Tibial nerve (tissue), 4 donors: ENCODE results near the gene HDHD3. TPM values are rescaled to one million over a fixed set of nuclear protein-coding genes. Genes with fewer than 3 reads are reported as not detected.
"Not testable (repeated sequence)": the region's sequence is repeated elsewhere in the genome, so short reads cannot be mapped to it uniquely, and the experiment has no call there.

Experiments
- DNase-seq, 2 donors: peaks; one replicate each; pipeline ENCODE4 v3.0.0-alpha.2; 2019; ENCODE audit warnings: low spot score in 2 of 2
- H3K27ac ChIP-seq, 4 donors: fragments of 200-600 bp; sonication (generic) in 3 of 4; one replicate each; pipeline ENCODE4 v1.5.1; 2017 to 2019; ENCODE audit warnings: mild to moderate bottlenecking in 1 of 4
- H3K27me3 ChIP-seq, 2 donors: fragments of 200-600 bp; sonication (generic) in 1 of 2; one replicate each; pipeline versions ENCODE4 v1.5.1 to v1.6.0; 2017 to 2019
- H3K36me3 ChIP-seq, 3 donors: fragments of 200-600 bp; sonication (generic); one replicate each; pipeline ENCODE4 v1.5.1; 2018 to 2019
- H3K4me1 ChIP-seq, 4 donors: fragments of 200-600 bp; sonication (generic) in 3 of 4; one replicate each; pipeline ENCODE4 v1.5.1; 2017 to 2019
- H3K4me3 ChIP-seq, 4 donors: fragments of 200-600 bp; sonication (generic) in 3 of 4; one replicate each; pipeline ENCODE4 v1.5.1; 2017 to 2019; ENCODE audit warnings: mild to moderate bottlenecking in 1 of 4, moderate library complexity in 1 of 4
- H3K9me3 ChIP-seq, 4 donors: fragments of 200-600 bp; sonication (generic) in 3 of 4; one replicate each; pipeline ENCODE4 v1.5.1; 2017 to 2019
- EP300 ChIP-seq, 2 donors: sonication (generic); formaldehyde crosslinking; IDR thresholded peaks; one replicate each; pipeline ENCODE4 v1.6.1; 2017; ENCODE audit warnings: antibody characterized with exemption in 2 of 2, mild to moderate bottlenecking in 1 of 2
- POLR2A ChIP-seq, 2 donors: fragments of 450-650 bp; IDR thresholded peaks; one replicate each; pipeline ENCODE4 v1.6.1; 2017; ENCODE audit warnings: antibody characterized with exemption in 2 of 2, mild to moderate bottlenecking in 2 of 2, moderate library complexity in 2 of 2
- WGBS, 2 donors: methylation state at CpG; one replicate each; pipeline ENCODE4 v1.1.5; 2018; 5-methylcytosine and 5-hydroxymethylcytosine counted together
- total RNA-seq, 4 donors: library from RNA; depleted of rRNA; stranded (reverse); fragments of >200 nt; gene quantifications; one replicate each; pipeline ENCODE4 v1.1.0, GENCODE V29; 2016
- TF ChIP-seq, protein P1 (sequence below), 5 experiments: fragments of 200-600 bp in 3 of 5; fragments of 450-650 bp in 2 of 5; sonication (generic) in 3 of 5; IDR thresholded peaks; one replicate each; pipeline ENCODE4 v1.5.1; 2016 to 2019; ENCODE audit warnings: antibody characterized with exemption in 5 of 5, mild to moderate bottlenecking in 3 of 5, moderate library complexity in 2 of 5

The HDHD3 gene
- total RNA-seq, 4 donors from 2014 or later, result 19.7 to 53.5 (median 25.7) TPM

DNA sequence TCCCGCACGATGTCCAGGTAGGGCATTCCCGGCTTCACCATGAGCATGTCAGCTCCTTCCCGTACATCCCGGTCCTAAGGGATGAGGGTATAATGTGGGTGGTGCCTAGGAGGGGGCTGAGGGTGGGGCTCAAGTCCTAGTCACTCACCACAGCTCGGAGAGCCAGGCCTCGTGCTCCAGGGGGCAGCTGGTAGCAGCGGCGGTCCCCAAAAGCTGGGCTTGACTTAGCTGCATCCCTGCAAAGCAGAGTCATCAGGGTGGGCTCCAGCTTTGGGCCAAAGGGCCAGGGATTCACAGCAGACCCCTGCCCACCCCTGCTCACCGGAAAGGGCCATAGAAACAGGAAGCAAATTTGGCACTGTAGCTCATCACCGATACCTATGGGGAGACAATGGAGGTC, 12.7 kb upstream of the HDHD3 start:
- DNase-seq, result no peak
- H3K4me1 ChIP-seq, result peaks cover 0 to 5% (median 0%) of the 10 kb centered on the region in 4 donors
- no peak for TF ChIP-seq POLR2A (IDR thresholded peaks at IDR 0.05)
- TF ChIP-seq, protein P1, sequence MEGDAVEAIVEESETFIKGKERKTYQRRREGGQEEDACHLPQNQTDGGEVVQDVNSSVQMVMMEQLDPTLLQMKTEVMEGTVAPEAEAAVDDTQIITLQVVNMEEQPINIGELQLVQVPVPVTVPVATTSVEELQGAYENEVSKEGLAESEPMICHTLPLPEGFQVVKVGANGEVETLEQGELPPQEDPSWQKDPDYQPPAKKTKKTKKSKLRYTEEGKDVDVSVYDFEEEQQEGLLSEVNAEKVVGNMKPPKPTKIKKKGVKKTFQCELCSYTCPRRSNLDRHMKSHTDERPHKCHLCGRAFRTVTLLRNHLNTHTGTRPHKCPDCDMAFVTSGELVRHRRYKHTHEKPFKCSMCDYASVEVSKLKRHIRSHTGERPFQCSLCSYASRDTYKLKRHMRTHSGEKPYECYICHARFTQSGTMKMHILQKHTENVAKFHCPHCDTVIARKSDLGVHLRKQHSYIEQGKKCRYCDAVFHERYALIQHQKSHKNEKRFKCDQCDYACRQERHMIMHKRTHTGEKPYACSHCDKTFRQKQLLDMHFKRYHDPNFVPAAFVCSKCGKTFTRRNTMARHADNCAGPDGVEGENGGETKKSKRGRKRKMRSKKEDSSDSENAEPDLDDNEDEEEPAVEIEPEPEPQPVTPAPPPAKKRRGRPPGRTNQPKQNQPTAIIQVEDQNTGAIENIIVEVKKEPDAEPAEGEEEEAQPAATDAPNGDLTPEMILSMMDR (IDR thresholded peaks at IDR 0.05), result no peak
- TF ChIP-seq EP300 (IDR thresholded peaks at IDR 0.05), result no peak
- H3K27me3 ChIP-seq, result no peaks in the 10 kb centered on the region
- 92 to 95% methylated on average over 10 to 11 of the region's 11 CpGs for WGBS, 2 donors
- peaks cover 0 to 84% (median 9%) of the 10 kb centered on the region in 3 donors for H3K36me3 ChIP-seq
- H3K27ac ChIP-seq, result no peak overlapping the region
- H3K4me3 ChIP-seq, result no peak overlapping the region
- no peaks in the 10 kb centered on the region for H3K9me3 ChIP-seq

DNA sequence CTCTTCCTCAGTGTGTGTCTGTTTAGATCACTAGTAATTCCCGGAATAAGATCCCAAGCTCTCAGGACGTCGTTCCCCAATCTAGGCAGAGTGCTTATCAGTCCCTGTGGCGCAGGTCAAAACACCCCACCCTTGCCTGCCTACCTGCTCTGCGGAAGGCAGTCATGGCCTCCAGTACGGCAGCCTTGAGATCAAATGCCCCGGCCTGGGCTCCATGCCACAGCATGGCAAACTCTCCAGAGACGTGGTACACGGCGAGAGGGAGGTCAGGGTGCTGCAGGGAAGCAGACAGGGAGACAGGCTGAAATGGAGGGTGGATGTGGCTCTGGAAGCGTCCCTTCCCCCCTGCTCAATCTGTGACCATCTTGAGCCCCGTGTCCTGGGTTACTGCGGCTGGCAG, 12.0 kb upstream of the HDHD3 start:
- TF ChIP-seq EP300 (IDR thresholded peaks at IDR 0.05), result no peak
- no peak for TF ChIP-seq POLR2A (IDR thresholded peaks at IDR 0.05)
- TF ChIP-seq, protein P1 (IDR thresholded peaks at IDR 0.05), result no peak
- no peak overlapping the region for H3K4me3 ChIP-seq
- H3K4me1 ChIP-seq, result peaks cover 0 to 3% (median 0%) of the 10 kb centered on the region in 4 donors
- WGBS, 2 donors, result 87 to 90% methylated on average over 12 to 13 of the region's 13 CpGs
- H3K9me3 ChIP-seq, result no peaks in the 10 kb centered on the region
- no peak for DNase-seq
- H3K27me3 ChIP-seq, result no peaks in the 10 kb centered on the region
- peaks cover 0 to 84% (median 9%) of the 10 kb centered on the region in 3 donors for H3K36me3 ChIP-seq
- no peak overlapping the region for H3K27ac ChIP-seq

DNA sequence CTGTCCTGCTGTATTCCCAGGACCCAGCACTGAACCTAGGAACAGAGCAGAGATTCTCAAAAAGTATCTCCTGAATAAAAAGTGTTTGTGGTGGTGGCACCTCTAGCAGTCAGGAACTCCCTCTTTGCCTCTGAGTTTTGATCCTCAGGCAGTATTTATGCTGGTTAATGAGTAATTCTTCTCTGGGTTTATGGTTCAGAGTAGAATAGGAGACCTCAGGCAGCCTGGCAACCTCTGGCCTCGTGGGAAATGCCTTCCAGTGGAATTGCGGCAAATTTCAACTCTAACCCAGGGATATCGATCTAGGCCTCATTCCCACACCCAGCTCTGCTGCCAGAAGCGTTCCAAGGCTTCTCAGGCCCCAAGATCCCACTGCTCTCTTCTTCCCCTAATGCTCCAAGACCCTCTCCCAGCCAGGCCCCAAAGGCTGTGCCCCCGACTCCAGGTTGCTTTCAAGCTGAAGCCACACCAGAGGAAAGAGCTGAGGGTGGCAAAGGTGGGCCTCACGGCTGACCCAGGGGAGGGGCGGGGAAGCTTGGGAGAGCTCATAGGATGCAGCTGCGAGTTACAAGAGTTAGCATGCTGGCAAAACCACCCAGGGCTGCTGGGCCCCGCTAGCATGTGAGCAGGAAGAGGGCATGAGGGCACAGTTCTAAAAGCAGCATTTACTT, 10.9 kb upstream of the HDHD3 start:
- H3K4me3 ChIP-seq, result no peak overlapping the region
- no peaks in the 10 kb centered on the region for H3K27me3 ChIP-seq
- H3K27ac ChIP-seq, result no peak overlapping the region
- H3K4me1 ChIP-seq, result no peaks in the 10 kb centered on the region
- WGBS, 2 donors, result 70 to 72% methylated on average over 9 of the region's 9 CpGs
- H3K36me3 ChIP-seq, result peaks cover 0 to 75% (median 9%) of the 10 kb centered on the region in 3 donors
- no peaks in the 10 kb centered on the region for H3K9me3 ChIP-seq
- TF ChIP-seq EP300 (IDR thresholded peaks at IDR 0.05) (no peak), POLR2A (IDR thresholded peaks at IDR 0.05) (no peak)
- TF ChIP-seq, protein P1 (IDR thresholded peaks at IDR 0.05), result no peak
- no peak for DNase-seq

DNA sequence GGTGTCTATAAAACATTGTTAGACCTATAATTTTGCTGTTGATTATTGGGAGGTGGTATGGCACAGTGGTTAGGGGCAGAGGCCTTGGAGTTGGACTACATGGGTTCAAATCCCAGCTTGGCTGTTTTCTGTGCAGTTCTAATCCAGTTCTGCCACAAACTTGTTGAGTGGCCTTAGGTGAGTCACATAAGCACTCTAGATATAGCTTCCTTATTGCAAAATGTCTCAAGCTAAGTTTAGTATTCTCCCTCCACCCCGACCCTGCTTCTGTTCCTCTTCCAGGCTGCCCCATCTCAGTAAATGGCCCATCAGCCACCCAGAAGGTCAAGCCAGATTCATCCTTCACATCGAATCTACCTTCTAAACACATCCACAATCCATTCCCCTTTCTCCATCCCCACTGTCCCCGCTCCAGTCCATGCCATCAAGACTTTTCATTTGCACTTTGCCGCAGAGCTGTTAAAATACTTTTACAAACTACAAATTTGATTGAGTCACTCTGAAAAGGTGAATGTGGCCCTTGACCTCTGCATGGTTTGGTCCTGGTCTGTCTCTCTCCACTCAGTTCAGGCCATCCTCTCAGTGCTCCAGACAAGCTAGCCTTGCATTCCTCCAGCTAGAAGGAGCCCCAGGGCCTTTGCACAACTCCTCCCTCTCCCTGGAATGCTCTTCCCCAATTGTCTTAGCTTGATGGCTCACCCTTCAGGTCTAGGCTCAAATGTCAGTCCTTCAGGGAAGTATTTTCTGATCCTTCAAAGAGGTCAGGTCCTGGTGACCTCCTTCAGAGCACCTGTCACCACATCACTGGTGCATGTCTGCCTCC, 10.0 kb upstream of the HDHD3 start:
- Histone ChIP-seq H3K36me3 (peaks cover 0 to 66% (median 5%) of the 10 kb centered on the region in 3 donors), H3K27me3 (no peaks in the 10 kb centered on the region), H3K9me3 (no peaks in the 10 kb centered on the region), H3K27ac (no peak overlapping the region), H3K4me1 (no peaks in the 10 kb centered on the region), H3K4me3 (no peak overlapping the region)
- TF ChIP-seq POLR2A (IDR thresholded peaks at IDR 0.05) (no peak), EP300 (IDR thresholded peaks at IDR 0.05) (no peak)
- TF ChIP-seq, protein P1 (IDR thresholded peaks at IDR 0.05), result no peak
- DNase-seq, result no peak
- 87 to 90% methylated on average over 4 of the region's 4 CpGs for WGBS, 2 donors

DNA sequence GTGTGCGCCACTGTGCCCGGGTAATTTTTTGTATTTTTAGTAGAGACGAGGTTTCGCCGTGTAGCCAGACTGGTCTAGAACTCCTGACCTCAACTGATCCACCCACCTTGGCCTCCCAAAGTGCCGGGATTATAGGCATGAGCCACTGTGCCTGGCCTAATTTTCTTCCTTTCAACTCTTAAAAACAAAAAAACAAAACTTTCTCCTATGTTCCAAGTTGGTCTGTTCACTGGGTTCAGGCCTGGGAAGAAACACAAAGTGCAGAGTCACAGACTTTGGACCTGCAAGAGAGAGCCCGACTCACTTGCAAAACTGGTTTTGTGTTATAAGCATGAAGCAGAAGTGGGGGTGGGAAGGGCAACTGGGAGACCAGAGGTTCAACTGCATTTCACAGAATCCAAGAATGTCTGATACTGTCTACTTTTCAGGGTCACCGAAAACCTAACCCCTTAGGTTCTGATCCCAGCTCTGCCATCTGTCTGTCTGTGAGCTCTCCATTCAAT, 5.2 kb upstream of the HDHD3 start:
- no peak overlapping the region for H3K4me3 ChIP-seq
- TF ChIP-seq POLR2A (IDR thresholded peaks at IDR 0.05) (no peak), EP300 (IDR thresholded peaks at IDR 0.05) (no peak)
- TF ChIP-seq, protein P1 (IDR thresholded peaks at IDR 0.05), result no peak
- no peaks in the 10 kb centered on the region for H3K9me3 ChIP-seq
- DNase-seq, result no peak
- peaks cover 0 to 18% (median 0%) of the 10 kb centered on the region in 3 donors for H3K36me3 ChIP-seq
- no peaks in the 10 kb centered on the region for H3K27me3 ChIP-seq
- no peaks in the 10 kb centered on the region for H3K4me1 ChIP-seq
- 73 to 86% methylated on average over 8 of the region's 8 CpGs for WGBS, 2 donors
- H3K27ac ChIP-seq, result no peak overlapping the region

DNA sequence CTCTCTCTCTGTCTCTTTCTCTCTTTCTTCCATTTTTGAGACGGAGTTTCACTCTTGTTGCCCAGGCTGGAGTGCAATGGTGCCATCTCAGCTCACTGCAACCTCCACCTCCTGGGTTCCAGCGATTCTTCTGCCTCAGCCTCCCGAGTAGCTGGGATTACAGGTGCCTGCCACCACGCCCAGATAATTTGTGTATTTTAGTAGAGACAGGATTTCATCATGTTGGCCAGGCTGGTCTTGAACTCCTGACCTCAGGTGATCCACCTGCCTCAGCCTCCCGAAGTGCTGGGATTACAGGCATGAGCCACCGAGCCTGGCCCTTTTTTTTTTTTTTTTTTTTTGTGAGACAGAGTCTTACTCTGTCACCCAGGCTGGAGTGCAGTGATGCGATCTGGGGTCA, 4.7 kb upstream of the HDHD3 start:
- H3K27me3 ChIP-seq, H3K4me3 ChIP-seq, H3K4me1 ChIP-seq, DNase-seq, H3K9me3 ChIP-seq, H3K27ac ChIP-seq: not testable (repeated sequence)
- H3K36me3 ChIP-seq, result peaks cover 0 to 12% (median 0%) of the 10 kb centered on the region in 3 donors
- 87 to 89% methylated on average over 7 of the region's 7 CpGs for WGBS, 2 donors
